Thyroid gland (tissue), 4 donors: Measurements from ENCODE around the gene MRM2. TPM values are rescaled to one million over a fixed set of nuclear protein-coding genes. Genes with fewer than 3 reads are reported as not detected.

Experiments
- DNase-seq, 2 donors: peaks; one replicate each; pipeline ENCODE4 v3.0.0-alpha.2; 2019
- H3K27ac ChIP-seq, 3 donors: fragments of 200-600 bp; sonication (generic); 1 replicate in 2 of 3; 2 replicates in 1 of 3; pipeline ENCODE4 v1.5.1; 2016 to 2019; ENCODE audit warnings: mild to moderate bottlenecking in 1 of 3, moderate library complexity in 1 of 3
- H3K27me3 ChIP-seq: fragments of 200-600 bp; sonication (generic); one replicate; pipeline ENCODE4 v1.5.1; 2019
- H3K36me3 ChIP-seq, 2 donors: fragments of 200-600 bp; sonication (generic); one replicate each; pipeline ENCODE4 v1.5.1; 2016 to 2019
- H3K4me1 ChIP-seq, 2 donors: fragments of 200-600 bp; sonication (generic); one replicate each; pipeline ENCODE4 v1.5.1; 2017 to 2019
- H3K4me3 ChIP-seq, 3 donors: fragments of 200-600 bp; sonication (generic); replicated peaks in 1 of 3; 1 replicate in 2 of 3; 2 replicates in 1 of 3; pipeline ENCODE4 v1.5.1; 2016; ENCODE audit warnings: mild to moderate bottlenecking in 1 of 3
- H3K9me3 ChIP-seq: fragments of 200-600 bp; sonication (generic); one replicate; pipeline ENCODE4 v1.5.1; 2017
- CTCF ChIP-seq, 6 experiments: fragments of 200-600 bp in 3 of 6; fragments of 450-650 bp in 3 of 6; sonication (generic) in 3 of 6; IDR thresholded peaks; one replicate each; pipeline ENCODE4 v1.5.1; 2016 to 2019; ENCODE audit warnings: antibody characterized with exemption in 6 of 6, mild to moderate bottlenecking in 2 of 6, inconsistent platforms in 1 of 6, moderate library complexity in 1 of 6
- POLR2A ChIP-seq, 2 donors: fragments of 450-650 bp; IDR thresholded peaks; one replicate each; pipeline ENCODE4 v1.6.1; 2017; ENCODE audit warnings: antibody characterized with exemption in 2 of 2, mild to moderate bottlenecking in 2 of 2, moderate library complexity in 1 of 2
- WGBS, 2 donors: methylation state at CpG; one replicate each; pipeline ENCODE4 v1.1.5; 2017; 5-methylcytosine and 5-hydroxymethylcytosine counted together
- intact Hi-C: fragments of 100-400 bp; cut with DNase I; formaldehyde crosslinking; loops from one replicate; pipeline ENCODE4 v1.15.1; 2023
- total RNA-seq, 4 donors: library from RNA; depleted of rRNA; stranded (reverse); fragments of >200 nt; gene quantifications; one replicate each; pipeline ENCODE4 v1.2.3, GENCODE V29; 2016

The MRM2 gene
- total RNA-seq, 4 donors from 2014 or later: 14.7 to 23.8 (median 18.2) TPM

GRCh38 chr7:2219136-2219535, 22.9 kb downstream of the MRM2 start:
- peaks cover 28 to 42% of the 10 kb centered on the region in 2 donors for H3K36me3 ChIP-seq
- no peak overlapping the region for H3K27ac ChIP-seq
- peaks cover 5 to 7% of the 10 kb centered on the region in 2 donors for H3K4me1 ChIP-seq
- H3K27me3 ChIP-seq: no peaks in the 10 kb centered on the region
- intact Hi-C loops: no loop called here
- WGBS, 2 donors: 89 to 92% methylated on average over 13 to 15 of the region's 15 CpGs
- no peaks in the 10 kb centered on the region for H3K9me3 ChIP-seq
- H3K4me3 ChIP-seq: no peak overlapping the region
- TF ChIP-seq POLR2A (IDR thresholded peaks at IDR 0.05): no peak
- no peak for TF ChIP-seq CTCF (IDR thresholded peaks at IDR 0.05)
- no peak for DNase-seq

GRCh38 chr7:2218444-2218785, 23.6 kb downstream of the MRM2 start:
- peaks cover 28 to 43% of the 10 kb centered on the region in 2 donors for H3K36me3 ChIP-seq
- H3K27ac ChIP-seq: no peak overlapping the region
- H3K27me3 ChIP-seq: no peaks in the 10 kb centered on the region
- 92 to 95% methylated on average over 6 to 9 of the region's 9 CpGs for WGBS, 2 donors
- H3K9me3 ChIP-seq: no peaks in the 10 kb centered on the region
- intact Hi-C loops: no loop called here
- H3K4me1 ChIP-seq: peaks cover 0 to under 1% of the 10 kb centered on the region in 2 donors
- no peak overlapping the region for H3K4me3 ChIP-seq
- TF ChIP-seq POLR2A (IDR thresholded peaks at IDR 0.05): no peak
- TF ChIP-seq CTCF (IDR thresholded peaks at IDR 0.05): no peak
- DNase-seq: no peak

GRCh38 chr7:2217716-2218443, 24.1 kb downstream of the MRM2 start:
- DNase-seq: no peak
- intact Hi-C loops: no loop called here
- H3K36me3 ChIP-seq: peaks cover 30 to 46% of the 10 kb centered on the region in 2 donors

GRCh38 chr7:2217206-2217605, 24.8 kb downstream of the MRM2 start:
- H3K27ac ChIP-seq: no peak overlapping the region
- no peak for TF ChIP-seq CTCF (IDR thresholded peaks at IDR 0.05)
- TF ChIP-seq POLR2A (IDR thresholded peaks at IDR 0.05): no peak
- no peak overlapping the region for H3K4me3 ChIP-seq
- H3K36me3 ChIP-seq: peaks cover 34 to 49% of the 10 kb centered on the region in 2 donors
- intact Hi-C loops: no loop called here
- 89 to 95% methylated on average over 8 to 10 of the region's 10 CpGs for WGBS, 2 donors
- no peaks in the 10 kb centered on the region for H3K4me1 ChIP-seq
- no peak for DNase-seq
- no peaks in the 10 kb centered on the region for H3K9me3 ChIP-seq
- no peaks in the 10 kb centered on the region for H3K27me3 ChIP-seq

More at GRCh38 chr7:2217716-2218443, 24.1 kb downstream of the MRM2 start:
- TF ChIP-seq POLR2A (IDR thresholded peaks at IDR 0.05) (no peak), CTCF (IDR thresholded peaks at IDR 0.05) (no peak)
- H3K9me3 ChIP-seq: no peaks in the 10 kb centered on the region
- H3K4me1 ChIP-seq: no peaks in the 10 kb centered on the region
- H3K27ac ChIP-seq: no peak overlapping the region
- H3K27me3 ChIP-seq: no peaks in the 10 kb centered on the region
- 91 to 95% methylated on average over 13 to 15 of the region's 19 CpGs for WGBS, 2 donors
- no peak overlapping the region for H3K4me3 ChIP-seq

GRCh38 chr7:2215851-2216250, 26.2 kb downstream of the MRM2 start:
- no peak for DNase-seq
- Histone ChIP-seq H3K9me3 (no peaks in the 10 kb centered on the region), H3K4me3 (no peak overlapping the region), H3K4me1 (no peaks in the 10 kb centered on the region), H3K36me3 (peaks cover 31 to 49% of the 10 kb centered on the region in 2 donors), H3K27ac (no peak overlapping the region), H3K27me3 (no peaks in the 10 kb centered on the region)
- 93 to 97% methylated on average over 15 to 17 of the region's 17 CpGs for WGBS, 2 donors
- intact Hi-C loops: no loop called here
- TF ChIP-seq CTCF (IDR thresholded peaks at IDR 0.05): no peak
